ENCODE results near the gene TNNI3. TPM values are rescaled to one million over a fixed set of nuclear protein-coding genes. Genes with fewer than 3 reads are reported as not detected.
"Not testable (repeated sequence)": the region's sequence is repeated elsewhere in the genome, so short reads cannot be mapped to it uniquely, and the experiment has no call there.

TNNI3 gene
- total RNA-seq = not detected in 2 replicates

- H3K36me3 Mint-ChIP-seq (ENCODE audit: low read depth) = no peaks in the 10 kb centered on the region
- H3K4me3 Mint-ChIP-seq = no peak within 1 kb of the TSS
- peaks cover 9% of the 10 kb centered on the region for H3K4me1 Mint-ChIP-seq (ENCODE audit: low read depth)
- DNase-seq (ENCODE audit: low spot score) = no peak
- intact Hi-C loops (cut with micrococcal nuclease) = no loop called here
- no peak within 1 kb of the TSS for H3K27ac Mint-ChIP-seq
- H3K27me3 Mint-ChIP-seq (ENCODE audit: insufficient read depth) = peaks cover 26% of the 10 kb centered on the region
- H3K9me3 Mint-ChIP-seq = peaks cover 5% of the 10 kb centered on the region
Measured at GRCh38 chr19:55157064-55157908, at the start of gene TNNI3. TNNI3 (minus strand) TSS chr19:55157732; CDS start chr19:55157589, 143 bp downstream.

GRCh38 chr19:55206664-55207500 lies 49.4 kb upstream of the TNNI3 start:
- Mint-ChIP-seq H3K27ac (peak overlapping the region; percentile 82), H3K4me1 (ENCODE audit: low read depth) (peaks cover 11% of the 10 kb centered on the region), H3K27me3 (ENCODE audit: insufficient read depth) (peaks cover 8% of the 10 kb centered on the region), H3K4me3 (no peak overlapping the region), H3K36me3 (ENCODE audit: low read depth) (no peaks in the 10 kb centered on the region), H3K9me3 (no peaks in the 10 kb centered on the region)
- intact Hi-C loops (cut with micrococcal nuclease) = no loop called here
- no peak for DNase-seq (ENCODE audit: low spot score)

GRCh38 chr19:55202199-55202598 lies 44.7 kb upstream of the TNNI3 start:
- H3K36me3 Mint-ChIP-seq (ENCODE audit: low read depth); DNase-seq (ENCODE audit: low spot score); H3K27ac Mint-ChIP-seq; H3K9me3 Mint-ChIP-seq; intact Hi-C loops (cut with micrococcal nuclease); H3K27me3 Mint-ChIP-seq (ENCODE audit: insufficient read depth); H3K4me1 Mint-ChIP-seq (ENCODE audit: low read depth); H3K4me3 Mint-ChIP-seq: not testable (repeated sequence)

GRCh38 chr19:55199620-55200204 lies 42.2 kb upstream of the TNNI3 start:
- Mint-ChIP-seq H3K4me1 (ENCODE audit: low read depth) (no peaks in the 10 kb centered on the region), H3K36me3 (ENCODE audit: low read depth) (no peaks in the 10 kb centered on the region), H3K4me3 (no peak overlapping the region), H3K27me3 (ENCODE audit: insufficient read depth) (peaks cover 7% of the 10 kb centered on the region), H3K27ac (no peak overlapping the region), H3K9me3 (no peaks in the 10 kb centered on the region)
- DNase-seq (ENCODE audit: low spot score) = no peak
- intact Hi-C loops (cut with micrococcal nuclease) = no loop called here

GRCh38 chr19:55198651-55199050 lies 41.1 kb upstream of the TNNI3 start:
- Mint-ChIP-seq H3K9me3 (no peaks in the 10 kb centered on the region), H3K4me3 (no peak overlapping the region), H3K27ac (no peak overlapping the region), H3K36me3 (ENCODE audit: low read depth) (no peaks in the 10 kb centered on the region), H3K27me3 (ENCODE audit: insufficient read depth) (peaks cover 8% of the 10 kb centered on the region), H3K4me1 (ENCODE audit: low read depth) (no peaks in the 10 kb centered on the region)
- DNase-seq (ENCODE audit: low spot score) = no peak
- intact Hi-C loops (cut with micrococcal nuclease) = no loop called here

DNA sequence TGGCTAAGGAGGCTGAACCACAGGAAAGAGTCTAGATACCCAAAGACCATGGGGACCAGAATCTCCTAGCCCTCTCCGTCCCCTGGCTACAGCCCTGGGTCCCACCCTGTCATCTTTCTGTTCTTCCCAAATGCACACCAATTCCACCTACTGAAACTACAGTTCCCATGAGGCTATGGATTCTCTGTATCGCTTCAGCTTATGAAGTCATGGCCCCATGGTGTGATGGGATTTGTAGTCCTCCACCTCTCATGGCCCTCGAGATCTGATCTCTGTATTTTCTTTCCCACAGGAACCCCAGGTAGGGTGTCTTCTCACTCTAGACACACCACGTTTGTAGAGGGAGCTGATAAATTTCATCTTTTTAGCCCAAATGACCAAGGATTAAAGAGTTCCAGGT lies 40.0 kb upstream of the TNNI3 start:
- H3K4me3 Mint-ChIP-seq = no peak overlapping the region
- H3K9me3 Mint-ChIP-seq = no peaks in the 10 kb centered on the region
- no peaks in the 10 kb centered on the region for H3K4me1 Mint-ChIP-seq (ENCODE audit: low read depth)
- peaks cover 8% of the 10 kb centered on the region for H3K27me3 Mint-ChIP-seq (ENCODE audit: insufficient read depth)
- H3K27ac Mint-ChIP-seq = no peak overlapping the region
- intact Hi-C loops (cut with micrococcal nuclease) = no loop called here
- no peak for DNase-seq (ENCODE audit: low spot score)
- no peaks in the 10 kb centered on the region for H3K36me3 Mint-ChIP-seq (ENCODE audit: low read depth)

- H3K4me1 Mint-ChIP-seq (ENCODE audit: low read depth) = no peaks in the 10 kb centered on the region
- H3K36me3 Mint-ChIP-seq (ENCODE audit: low read depth) = no peaks in the 10 kb centered on the region
- peaks cover 8% of the 10 kb centered on the region for H3K27me3 Mint-ChIP-seq (ENCODE audit: insufficient read depth)
- no peak for DNase-seq (ENCODE audit: low spot score)
- no peak overlapping the region for H3K27ac Mint-ChIP-seq
- intact Hi-C loops (cut with micrococcal nuclease) = no loop called here
- no peaks in the 10 kb centered on the region for H3K9me3 Mint-ChIP-seq
- H3K4me3 Mint-ChIP-seq = no peak overlapping the region
Measured at GRCh38 chr19:55196803-55197202, 39.3 kb upstream of the TNNI3 start.

- no peaks in the 10 kb centered on the region for H3K9me3 Mint-ChIP-seq
- H3K27me3 Mint-ChIP-seq (ENCODE audit: insufficient read depth) = peaks cover 2% of the 10 kb centered on the region
- H3K36me3 Mint-ChIP-seq (ENCODE audit: low read depth) = no peaks in the 10 kb centered on the region
- intact Hi-C loops (cut with micrococcal nuclease) = no loop called here
- no peak overlapping the region for H3K4me3 Mint-ChIP-seq
- H3K4me1 Mint-ChIP-seq (ENCODE audit: low read depth) = peaks cover 11% of the 10 kb centered on the region
- no peak overlapping the region for H3K27ac Mint-ChIP-seq
- no peak for DNase-seq (ENCODE audit: low spot score)
Measured at GRCh38 chr19:55193481-55193880, 35.9 kb upstream of the TNNI3 start.

GRCh38 chr19:55189403-55189835 lies 31.9 kb upstream of the TNNI3 start:
- Mint-ChIP-seq H3K4me3 (no peak overlapping the region), H3K27ac (peak overlapping the region; percentile 51), H3K9me3 (no peaks in the 10 kb centered on the region), H3K4me1 (ENCODE audit: low read depth) (peaks cover 17% of the 10 kb centered on the region), H3K27me3 (ENCODE audit: insufficient read depth) (no peaks in the 10 kb centered on the region), H3K36me3 (ENCODE audit: low read depth) (no peaks in the 10 kb centered on the region)
- no peak for DNase-seq (ENCODE audit: low spot score)
- intact Hi-C loops (cut with micrococcal nuclease) = no loop called here

GRCh38 chr19:55188625-55189024 lies 31.1 kb upstream of the TNNI3 start:
- H3K4me3 Mint-ChIP-seq = no peak overlapping the region
- no peaks in the 10 kb centered on the region for H3K9me3 Mint-ChIP-seq
- H3K27ac Mint-ChIP-seq = no peak overlapping the region
- peaks cover 17% of the 10 kb centered on the region for H3K4me1 Mint-ChIP-seq (ENCODE audit: low read depth)
- intact Hi-C loops (cut with micrococcal nuclease) = no loop called here
- H3K36me3 Mint-ChIP-seq (ENCODE audit: low read depth) = no peaks in the 10 kb centered on the region
- no peak for DNase-seq (ENCODE audit: low spot score)
- no peaks in the 10 kb centered on the region for H3K27me3 Mint-ChIP-seq (ENCODE audit: insufficient read depth)

GRCh38 chr19:55186080-55186479 lies 28.5 kb upstream of the TNNI3 start:
- Mint-ChIP-seq H3K27me3 (ENCODE audit: insufficient read depth) (peaks cover 5% of the 10 kb centered on the region), H3K9me3 (no peaks in the 10 kb centered on the region), H3K4me1 (ENCODE audit: low read depth) (peaks cover 17% of the 10 kb centered on the region), H3K36me3 (ENCODE audit: low read depth) (no peaks in the 10 kb centered on the region), H3K4me3 (no peak overlapping the region), H3K27ac (no peak overlapping the region)
- DNase-seq (ENCODE audit: low spot score) = no peak
- intact Hi-C loops (cut with micrococcal nuclease) = no loop called here

DNA sequence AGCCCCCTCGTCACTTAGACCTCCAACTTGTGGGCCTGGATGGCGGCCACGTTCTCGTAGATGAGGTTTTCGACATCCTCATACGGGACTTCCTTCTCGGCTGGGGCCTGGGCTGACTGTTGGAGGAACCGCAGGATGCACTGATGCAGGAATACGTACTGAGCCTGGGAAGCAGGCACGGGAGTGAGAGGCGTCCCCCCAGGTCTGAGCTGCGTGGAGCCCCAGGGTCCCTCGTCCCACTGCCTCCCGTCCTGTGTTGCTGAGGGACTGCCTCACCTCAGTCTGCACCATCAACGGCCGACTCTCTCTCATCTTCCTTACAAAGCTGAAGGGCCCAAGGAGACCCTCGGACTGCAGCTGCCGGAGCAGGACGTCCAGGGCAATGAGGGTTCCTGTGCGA lies 24.2 kb upstream of the TNNI3 start:
- Mint-ChIP-seq H3K27me3 (ENCODE audit: insufficient read depth) (peaks cover 23% of the 10 kb centered on the region), H3K9me3 (no peaks in the 10 kb centered on the region), H3K4me3 (no peak overlapping the region), H3K27ac (no peak overlapping the region), H3K36me3 (ENCODE audit: low read depth) (no peaks in the 10 kb centered on the region), H3K4me1 (ENCODE audit: low read depth) (peaks cover 10% of the 10 kb centered on the region)
- intact Hi-C loops (cut with micrococcal nuclease) = no loop called here
- no peak for DNase-seq (ENCODE audit: low spot score)

Data from activated T-helper 1 cell treated with anti-CD3 and anti-CD28 coated beads, Interleukin-12 subunit alpha, Interleukin-12 subunit beta, Interleukin-2, Interleukin-4 antibody, amounts not matched to agents 30 ng/mL and 10 ng/mL and 1 ng/mL, durations not matched to agents 14 hours and 24 hours and 36 hours (primary cell).